HepG2 (cell line): Measurements from ENCODE around the gene HLA-DOA. TPM values are rescaled to one million over a fixed set of nuclear protein-coding genes. Genes with fewer than 3 reads are reported as not detected.

Source experiments
- ATAC-seq: fragments of 200-7000 bp; cut with Tn5 transposase; 3 replicates; pipeline ENCODE4 v1.9.1; 2020; ENCODE audit warnings: mild to moderate bottlenecking, moderate library complexity
- BruUV-seq: library from RNA; stranded (reverse); fragments of 400-500 nt; replicated peaks from 2 replicates; lab custom pipeline; 2021; lab: Mats Ljungman, UMichigan
- CTCF ChIA-PET: fragments of 300-600 bp; formaldehyde crosslinking; extraction: SDS; loops from one replicate; lab custom pipeline; 2021; ENCODE audit warnings: low total read pairs, inconsistent platforms, low intra/inter-chr PET ratio; lab: Yijun Ruan, JAX
- POLR2A ChIA-PET: fragments of 350-600 bp; sonication (Branson Sonifier 250); formaldehyde crosslinking; loops from one replicate; lab custom pipeline; 2020; ENCODE audit warnings: antibody characterized with exemption, inconsistent platforms; lab: Yijun Ruan, JAX
- DNase-seq: peaks from one replicate; pipeline ENCODE4 v3.0.0-alpha.2; 2015; ENCODE audit warnings: low spot score
- FAIRE-seq: peaks from 3 replicates; lab custom pipeline; 2011; peaks lifted over from hg19 to GRCh38; lab: Jason Lieb, UNC
- H2AFZ ChIP-seq: one replicate; pipeline ENCODE4 v1.6.1; 2011; ENCODE audit warnings: low read length, inconsistent platforms
- H3K27ac ChIP-seq: fragments of 300-600 bp; 3 replicates; pipeline ENCODE4 v1.8.0; 2011; ENCODE audit warnings: mixed run types, mild to moderate bottlenecking, mixed read lengths, low read length, inconsistent platforms; ENCODE audit not compliant: insufficient read depth; ENCODE audit errors: extremely low read length
- H3K27me3 ChIP-seq, 2 experiments: fragments of 200-600 bp in 1 of 2; 2 replicates in 1 of 2; 3 replicates in 1 of 2; pipeline versions ENCODE4 v1.6.0 to v1.8.0; 2011; ENCODE audit warnings: low read length in 2 of 2, mild to moderate bottlenecking in 2 of 2, moderate library complexity in 2 of 2, inconsistent platforms in 1 of 2; ENCODE audit not compliant: insufficient read depth in 2 of 2, control insufficient read depth in 1 of 2
- H3K36me3 ChIP-seq, 2 experiments: fragments of 200-600 bp in 1 of 2; replicated peaks in 1 of 2; 2 replicates in 1 of 2; 3 replicates in 1 of 2; pipeline versions ENCODE4 v1.5.1 to v1.8.0; 2011; ENCODE audit warnings: low read length in 2 of 2, inconsistent platforms in 1 of 2; ENCODE audit not compliant: insufficient read depth in 2 of 2, control insufficient read depth in 1 of 2
- H3K4me1 ChIP-seq: 2 replicates; pipeline ENCODE4 v1.5.1; 2012; ENCODE audit warnings: low read length, inconsistent platforms; ENCODE audit not compliant: insufficient read depth
- H3K4me2 ChIP-seq: 2 replicates; pipeline ENCODE4 v1.6.0; 2011; ENCODE audit warnings: low read depth, low read length, inconsistent platforms
- H3K4me3 ChIP-seq, 3 experiments: fragments of 200-600 bp in 1 of 3; sonication (generic), shearing (Covaris generic) in 1 of 3; replicated peaks in 1 of 3; 2 replicates each; pipeline ENCODE4 v1.5.1; 2011 to 2016; ENCODE audit warnings: low read length in 3 of 3, inconsistent platforms in 2 of 3, low read depth in 2 of 3, mild to moderate bottlenecking in 2 of 3, control low read depth in 1 of 3, mixed read lengths in 1 of 3; ENCODE audit not compliant: insufficient read depth in 1 of 3
- H3K79me2 ChIP-seq: one replicate; pipeline ENCODE4 v1.6.1; 2011; ENCODE audit warnings: low read length, inconsistent platforms; ENCODE audit not compliant: insufficient read depth
- H3K9ac ChIP-seq: 2 replicates; pipeline ENCODE4 v1.6.0; 2011; ENCODE audit warnings: mild to moderate bottlenecking, low read depth, low read length, inconsistent platforms; ENCODE audit not compliant: insufficient read depth
- H3K9me3 ChIP-seq: 2 replicates; pipeline ENCODE4 v1.5.1; 2012; ENCODE audit warnings: mild to moderate bottlenecking, low read length
- H4K20me1 ChIP-seq: 2 replicates; pipeline ENCODE4 v1.6.0; 2011; ENCODE audit warnings: inconsistent platforms, mild to moderate bottlenecking, low read length, moderate library complexity; ENCODE audit not compliant: insufficient read depth
- CREB1 ChIP-seq, 2 experiments: fragments of 450-650 bp in 1 of 2; IDR thresholded peaks; 2 replicates each; pipeline ENCODE4 v1.6.1; 2016 to 2017; ENCODE audit warnings: control low read depth in 1 of 2, mild to moderate bottlenecking in 1 of 2, missing compliant biosample characterization in 1 of 2, missing genetic modification characterization in 1 of 2
- CSRNP1 ChIP-seq: sonication (generic); formaldehyde crosslinking; IDR thresholded peaks from 2 replicates; pipeline ENCODE4 v1.8.1; 2023; ENCODE audit warnings: mild to moderate bottlenecking, missing genetic modification reagents
- FIP1L1 ChIP-seq: fragments of 200-400 bp; formaldehyde crosslinking; IDR thresholded peaks from 2 replicates; pipeline ENCODE4 v1.6.1; 2018; ENCODE audit warnings: low read depth, mild to moderate bottlenecking, low read length, moderate library complexity, borderline replicate concordance; ENCODE audit not compliant: insufficient read depth
- ZBTB40 ChIP-seq, 2 experiments: fragments of 450-650 bp in 1 of 2; sonication (generic) in 1 of 2; formaldehyde crosslinking in 1 of 2; IDR thresholded peaks; 2 replicates each; pipeline versions ENCODE4 v1.6.1 to v1.8.0; 2016 to 2022; ENCODE audit warnings: antibody characterized with exemption in 1 of 2, mild to moderate bottlenecking in 1 of 2, missing genetic modification reagents in 1 of 2
- ZNF292 ChIP-seq: sonication (generic); formaldehyde crosslinking; IDR thresholded peaks from 2 replicates; pipeline ENCODE4 v1.8.1; 2022; ENCODE audit warnings: mild to moderate bottlenecking, low read depth, missing genetic modification reagents, borderline replicate concordance
- ZNF724P ChIP-seq: sonication (generic); formaldehyde crosslinking; IDR thresholded peaks from 2 replicates; pipeline ENCODE4 v1.8.0; 2022; ENCODE audit warnings: missing genetic modification reagents, borderline replicate concordance
- in situ Hi-C: cut with HindIII; loops from 2 replicates; pipeline ENCODE4 v1.10.0; 2017; ENCODE audit warnings: low pct_unique_long_range_greater_than_20kb; ENCODE audit not compliant: extremely low pct_ligation_motif_present
- intact Hi-C: fragments of 100-400 bp; cut with micrococcal nuclease; formaldehyde crosslinking; loops from one replicate; pipeline ENCODE4 v1.10.0; 2022; ENCODE audit not compliant: unreplicated experiment
- polyA plus RNA-seq, 8 experiments: library from polyadenylated mRNA; depleted of rRNA in 3 of 8; stranded (reverse) in 7 of 8; unstranded in 1 of 8; fragments of >200 nt; fragmentation: Illumina TruSeq in 4 of 8; extraction: Trizol in 4 of 8; gene quantifications; 2 replicates each; pipeline versions ENCODE4 v1.2.1 to v1.2.3, GENCODE V29; 2011 to 2016; ENCODE audit warnings: low read depth in 4 of 8, missing spikeins in 1 of 8, mixed read lengths in 1 of 8; ENCODE audit not compliant: insufficient read depth in 1 of 8
- total RNA-seq, 5 experiments: library from RNA; depleted of rRNA; stranded (reverse); fragments of >200 nt; fragmentation: Illumina TruSeq; extraction: Trizol; gene quantifications; 2 replicates each; pipeline ENCODE4 v1.2.3, GENCODE V29; 2016; ENCODE audit warnings: low read depth in 1 of 5

Gene HLA-DOA
- total and polyA plus RNA-seq, 2 of the 13 experiments (the other 11 are each of a cell fraction or from before 2014, with no cell fraction given) = 0.03 to 0.09 TPM

- no peak overlapping the region for H3K27ac ChIP-seq
- H3K27me3 ChIP-seq = peaks cover 0 to 20% of the 10 kb centered on the region in 2 experiments; a peak in 2 of 5 replicates
- intact Hi-C loops = no loop called here
- no peaks in the 10 kb centered on the region for H3K9me3 ChIP-seq
- no peak overlapping the region for H3K4me3 ChIP-seq
- no peak overlapping the region for H3K4me2 ChIP-seq
- ATAC-seq (no peak), DNase-seq (no peak), FAIRE-seq (no peak)
- no peak overlapping the region for H2AFZ ChIP-seq
- H4K20me1 ChIP-seq = no peaks in the 10 kb centered on the region
- BruUV-seq = no TSS peak
- POLR2A ChIA-PET = no interaction called here
- H3K4me1 ChIP-seq = peaks cover 11% of the 10 kb centered on the region; the same call in 1 of the 2 replicates
- no peaks in the 10 kb centered on the region for H3K79me2 ChIP-seq
- no peak overlapping the region for H3K9ac ChIP-seq
- CTCF ChIA-PET = no interaction called here
- H3K36me3 ChIP-seq = no peaks in the 10 kb centered on the region
- in situ Hi-C loops = no loop called here
- TF ChIP-seq CREB1 (IDR thresholded peaks at IDR 0.05) (no peak), CREB1 (CRISPR knock-in tag; IDR thresholded peaks at IDR 0.05) (no peak), CSRNP1 (CRISPR knock-in tag) (no peak), FIP1L1 (no peak), ZNF292 (CRISPR knock-in tag) (no peak), ZBTB40 (IDR thresholded peaks at IDR 0.05) (no peak), ZBTB40 (CRISPR knock-in tag; IDR thresholded peaks at IDR 0.05) (no peak), ZNF724P (CRISPR knock-in tag) (no peak)
These were observed 43.2 kb upstream of the HLA-DOA start for GRCh38 chr6:33052627-33053026.
